Neural cell (in vitro differentiated cells): Measurements from ENCODE around the gene SPOCK1. TPM values are rescaled to one million over a fixed set of nuclear protein-coding genes. Genes with fewer than 3 reads are reported as not detected.

Source experiments
- H2AFZ ChIP-seq: fragments of 200-600, 300-800 bp; sonication (generic), shearing (Covaris generic); 2 replicates; pipeline ENCODE4 v1.6.0; 2014; ENCODE audit warnings: low read depth, mild to moderate bottlenecking, antibody characterized with exemption, low read length, moderate library complexity
- H3F3A ChIP-seq: fragments of 200-600 bp; shearing (Covaris generic); 2 replicates; pipeline ENCODE4 v1.6.1; 2016; ENCODE audit warnings: mild to moderate bottlenecking, moderate library complexity, mixed read lengths, antibody characterized with exemption, low read length; ENCODE audit not compliant: insufficient read depth, poor library complexity, severe bottlenecking
- H3K27ac ChIP-seq: fragments of 200-600, 300-800 bp; sonication (generic), shearing (Covaris generic); 2 replicates; pipeline ENCODE4 v1.5.1; 2014; ENCODE audit warnings: mild to moderate bottlenecking, low read length, moderate library complexity
- H3K27me3 ChIP-seq: fragments of 300-800, 200-600 bp; sonication (generic), shearing (Covaris generic); 2 replicates; pipeline ENCODE4 v1.6.0; 2014; ENCODE audit warnings: mild to moderate bottlenecking, low read depth, low read length, moderate library complexity; ENCODE audit not compliant: insufficient read depth
- H3K36me3 ChIP-seq: fragments of 300-800, 200-600 bp; sonication (generic), shearing (Covaris generic); 2 replicates; pipeline ENCODE4 v1.5.1; 2014; ENCODE audit warnings: mild to moderate bottlenecking, antibody characterized with exemption, low read length, moderate library complexity; ENCODE audit not compliant: insufficient read depth
- H3K4me2 ChIP-seq: fragments of 300-800, 200-600 bp; sonication (generic), shearing (Covaris generic); 2 replicates; pipeline ENCODE4 v1.6.0; 2014; ENCODE audit warnings: mild to moderate bottlenecking, low read length
- H3K4me3 ChIP-seq: fragments of 300-800, 200-600 bp; sonication (generic), shearing (Covaris generic); 2 replicates; pipeline ENCODE4 v1.5.1; 2014; ENCODE audit warnings: mild to moderate bottlenecking, low read length, moderate library complexity
- H3K79me2 ChIP-seq: fragments of 200-600 bp; shearing (Covaris generic); replicated peaks from 2 replicates; pipeline ENCODE4 v1.6.0; 2014; ENCODE audit warnings: mild to moderate bottlenecking, low read length, moderate library complexity; ENCODE audit not compliant: insufficient read depth
- H3K9ac ChIP-seq: fragments of 300-800, 200-600 bp; sonication (generic), shearing (Covaris generic); 2 replicates; pipeline ENCODE4 v1.6.1; 2016; ENCODE audit warnings: mild to moderate bottlenecking, low read length, mixed read lengths
- H3K9me2 ChIP-seq: fragments of 200-600 bp; shearing (Covaris generic); 2 replicates; pipeline ENCODE4 v1.6.1; 2016; ENCODE audit warnings: mild to moderate bottlenecking, low read length, mixed read lengths; ENCODE audit not compliant: insufficient read depth
- H3K9me3 ChIP-seq: fragments of 200-600, 300-800 bp; sonication (generic), shearing (Covaris generic); 2 replicates; pipeline ENCODE4 v1.6.1; 2016; ENCODE audit warnings: mild to moderate bottlenecking, mixed run types, low read length, moderate library complexity, mixed read lengths
- H4K20me1 ChIP-seq: fragments of 200-600 bp; shearing (Covaris generic); 2 replicates; pipeline ENCODE4 v1.6.1; 2016; ENCODE audit warnings: mild to moderate bottlenecking, mixed run types; ENCODE audit not compliant: insufficient read depth
- CTCF ChIP-seq: fragments of 450-650 bp; IDR thresholded peaks from 2 replicates; pipeline ENCODE4 v1.5.1; 2014; ENCODE audit warnings: antibody characterized with exemption, mild to moderate bottlenecking, moderate library complexity; ENCODE audit not compliant: poor library complexity, severe bottlenecking
- EP300 ChIP-seq: fragments of 450-650 bp; conservative IDR thresholded peaks from 2 replicates; pipeline ENCODE4 v1.6.1; 2014; ENCODE audit warnings: antibody characterized with exemption, mild to moderate bottlenecking, moderate library complexity; ENCODE audit not compliant: poor library complexity, severe bottlenecking
- EZH2 ChIP-seq: fragments of 200-600, 300-800 bp; shearing (Covaris generic), sonication (generic); IDR thresholded peaks from 2 replicates; pipeline ENCODE4 v1.6.1; 2014; ENCODE audit warnings: antibody characterized with exemption, low read length, borderline replicate concordance, mild to moderate bottlenecking; ENCODE audit not compliant: insufficient read depth, poor library complexity, severe bottlenecking
- MXI1 ChIP-seq: fragments of 450-650 bp; conservative IDR thresholded peaks from 2 replicates; pipeline ENCODE4 v1.6.1; 2014; ENCODE audit warnings: antibody characterized with exemption, mild to moderate bottlenecking; ENCODE audit not compliant: poor library complexity, severe bottlenecking
- POLR2AphosphoS5 ChIP-seq: IDR thresholded peaks from 2 replicates; pipeline ENCODE4 v1.6.1; 2012
- RAD21 ChIP-seq: fragments of 450-650 bp; conservative IDR thresholded peaks from 2 replicates; pipeline ENCODE4 v1.6.1; 2014; ENCODE audit warnings: antibody characterized with exemption, mild to moderate bottlenecking, moderate library complexity
- REST ChIP-seq: IDR thresholded peaks from 2 replicates; pipeline ENCODE4 v1.6.1; 2012; ENCODE audit warnings: borderline replicate concordance
- SMC3 ChIP-seq: fragments of 450-650 bp; conservative IDR thresholded peaks from 2 replicates; pipeline ENCODE4 v1.6.1; 2014; ENCODE audit warnings: antibody characterized with exemption, mild to moderate bottlenecking, moderate library complexity; ENCODE audit not compliant: poor library complexity
- TAF1 ChIP-seq: IDR thresholded peaks from 2 replicates; pipeline ENCODE4 v1.6.1; 2012; ENCODE audit warnings: low read depth
- polyA plus RNA-seq: library from polyadenylated mRNA; depleted of rRNA; stranded (reverse); fragments of >200 nt; gene quantifications from 2 replicates; pipeline ENCODE4 v1.2.3, GENCODE V29; 2014

Gene SPOCK1
- polyA plus RNA-seq, 1 donor from 2014 or later, result 33.6 TPM

- H3K9ac ChIP-seq, result no peak overlapping the region
- no peak overlapping the region for H3K4me2 ChIP-seq
- H4K20me1 ChIP-seq, result no peaks in the 10 kb centered on the region
- H3K9me2 ChIP-seq, result no peaks in the 10 kb centered on the region
- no peaks in the 10 kb centered on the region for H3F3A ChIP-seq
- H2AFZ ChIP-seq, result no peak overlapping the region
- H3K9me3 ChIP-seq, result no peaks in the 10 kb centered on the region
- no peaks in the 10 kb centered on the region for H3K79me2 ChIP-seq
- H3K4me3 ChIP-seq, result no peak overlapping the region
- TF ChIP-seq SMC3 (no peak), TAF1 (no peak), EP300 (no peak), REST (no peak), EZH2 (no peak), RAD21 (no peak), MXI1 (no peak), CTCF (no peak), POLR2AphosphoS5 (no peak)
- no peaks in the 10 kb centered on the region for H3K27me3 ChIP-seq
- H3K27ac ChIP-seq, result no peak overlapping the region
- no peaks in the 10 kb centered on the region for H3K36me3 ChIP-seq
Measured at GRCh38 chr5:137023371-137023770, 475.8 kb downstream of the SPOCK1 start.

GRCh38 chr5:137022725-137023124, 476.4 kb downstream of the SPOCK1 start:
- H2AFZ ChIP-seq, result no peak overlapping the region
- H3F3A ChIP-seq, result no peaks in the 10 kb centered on the region
- H3K36me3 ChIP-seq, result no peaks in the 10 kb centered on the region
- no peaks in the 10 kb centered on the region for H3K9me3 ChIP-seq
- H3K9ac ChIP-seq, result no peak overlapping the region
- no peaks in the 10 kb centered on the region for H4K20me1 ChIP-seq
- TF ChIP-seq POLR2AphosphoS5 (no peak), EZH2 (no peak), RAD21 (no peak), TAF1 (no peak), EP300 (no peak), REST (no peak), CTCF (no peak), MXI1 (no peak), SMC3 (no peak)
- H3K27ac ChIP-seq, result no peak overlapping the region
- H3K27me3 ChIP-seq, result no peaks in the 10 kb centered on the region
- no peaks in the 10 kb centered on the region for H3K9me2 ChIP-seq
- H3K4me3 ChIP-seq, result no peak overlapping the region
- H3K79me2 ChIP-seq, result no peaks in the 10 kb centered on the region
- no peak overlapping the region for H3K4me2 ChIP-seq
